Fibroblast of gingiva (primary cell): ENCODE results near the gene TBC1D1.

Experiments
- DNase-seq: peaks from one replicate; pipeline ENCODE4 v3.0.0-alpha.2; 2011; ENCODE audit warnings: low read depth

Gene TBC1D1

GRCh38 chr4:38102957-38103588 lies 212.2 kb downstream of the TBC1D1 start:
- DNase-seq, result no peak

GRCh38 chr4:38105475-38106220 lies 214.8 kb downstream of the TBC1D1 start:
- no peak for DNase-seq

GRCh38 chr4:38106311-38106710 lies 215.4 kb downstream of the TBC1D1 start:
- DNase-seq, result no peak

GRCh38 chr4:38106886-38107514 lies 216.1 kb downstream of the TBC1D1 start:
- no peak for DNase-seq

GRCh38 chr4:38107818-38108217 lies 216.9 kb downstream of the TBC1D1 start:
- DNase-seq, result no peak

- no peak for DNase-seq
Measured at GRCh38 chr4:38109370-38109769, 218.5 kb downstream of the TBC1D1 start.

GRCh38 chr4:38109896-38110295 lies 219.0 kb downstream of the TBC1D1 start:
- DNase-seq, result no peak

GRCh38 chr4:38111024-38111423 lies 220.1 kb downstream of the TBC1D1 start:
- no peak for DNase-seq

- no peak for DNase-seq
Measured at GRCh38 chr4:38111717-38112116, 220.8 kb downstream of the TBC1D1 start.

GRCh38 chr4:38113132-38113531 lies 222.2 kb downstream of the TBC1D1 start:
- DNase-seq, result no peak

- no peak for DNase-seq
Measured at GRCh38 chr4:38113551-38113950, 222.7 kb downstream of the TBC1D1 start.

- DNase-seq, result peak; percentile 21
Measured at GRCh38 chr4:38114386-38115150, 223.7 kb downstream of the TBC1D1 start.

GRCh38 chr4:38115601-38116000 lies 224.7 kb downstream of the TBC1D1 start:
- no peak for DNase-seq

- DNase-seq, result no peak
Measured at GRCh38 chr4:38117591-38117990, 226.7 kb downstream of the TBC1D1 start.

- DNase-seq, result peak; percentile 61
Measured at GRCh38 chr4:38119668-38120385, 228.9 kb downstream of the TBC1D1 start.

- DNase-seq, result no peak
Measured at GRCh38 chr4:38120772-38121171, 229.9 kb downstream of the TBC1D1 start.

GRCh38 chr4:38122060-38122459 lies 231.2 kb downstream of the TBC1D1 start:
- no peak for DNase-seq

- no peak for DNase-seq
Measured at GRCh38 chr4:38123555-38123954, 232.7 kb downstream of the TBC1D1 start.

GRCh38 chr4:38124961-38125360 lies 234.1 kb downstream of the TBC1D1 start:
- DNase-seq, result no peak

- DNase-seq, result peak; percentile 10
Measured at GRCh38 chr4:38125816-38126215, 234.9 kb downstream of the TBC1D1 start.

- no peak for DNase-seq
Measured at GRCh38 chr4:38128478-38129459, 237.9 kb downstream of the TBC1D1 start.
